Thoracic aorta (tissue), 2 donors: Measurements from ENCODE around the gene PRKCA. TPM values are rescaled to one million over a fixed set of nuclear protein-coding genes. Genes with fewer than 3 reads are reported as not detected.

ENCODE experiments used
- ATAC-seq: fragments of 150-250 bp; one replicate; pipeline ENCODE4 v1.8.0; 2017; ENCODE audit warnings: low read depth; ENCODE audit not compliant: insufficient number of reproducible peaks, low FRiP score
- DNase-seq: peaks from one replicate; pipeline ENCODE4 v3.0.0-alpha.2; 2020; ENCODE audit warnings: low spot score
- H3K27ac ChIP-seq, 2 donors: fragments of 200-600 bp; sonication (generic); 1 replicate in 1 of 2; 2 replicates in 1 of 2; pipeline ENCODE4 v1.5.1; 2016; ENCODE audit warnings: mild to moderate bottlenecking in 2 of 2, moderate library complexity in 2 of 2
- H3K27me3 ChIP-seq: fragments of 200-600 bp; sonication (generic); replicated peaks from 2 replicates; pipeline ENCODE4 v1.6.0; 2016; ENCODE audit warnings: mild to moderate bottlenecking; ENCODE audit not compliant: insufficient read depth
- H3K36me3 ChIP-seq: fragments of 200-600 bp; sonication (generic); one replicate; pipeline ENCODE4 v1.5.1; 2016
- H3K4me1 ChIP-seq, 2 donors: fragments of 200-600 bp; sonication (generic); 1 replicate in 1 of 2; 2 replicates in 1 of 2; pipeline versions ENCODE4 v1.5.1 to v1.6.0; 2016; ENCODE audit warnings: low read depth in 2 of 2, mild to moderate bottlenecking in 1 of 2; ENCODE audit not compliant: control insufficient read depth in 1 of 2
- H3K4me3 ChIP-seq: fragments of 200-600 bp; sonication (generic); 2 replicates; pipeline ENCODE4 v1.5.1; 2016; ENCODE audit warnings: mild to moderate bottlenecking
- H3K9me3 ChIP-seq: fragments of 200-600 bp; sonication (generic); 2 replicates; pipeline ENCODE4 v1.5.1; 2016
- CTCF ChIP-seq: fragments of 200-600 bp; sonication (generic); IDR thresholded peaks from one replicate; pipeline ENCODE4 v1.5.1; 2019; ENCODE audit warnings: antibody characterized with exemption
- total RNA-seq, 2 donors: library from RNA; depleted of rRNA; stranded (reverse); fragments of >200 nt; gene quantifications; one replicate each; pipeline versions ENCODE4 v1.1.0 to v1.2.3, GENCODE V29; 2016

PRKCA gene
- total RNA-seq, 2 donors from 2014 or later = 9.1 to 11.6 TPM

- no peak for ATAC-seq
- no peak overlapping the region for H3K4me3 ChIP-seq
- H3K9me3 ChIP-seq = no peaks in the 10 kb centered on the region
- H3K27me3 ChIP-seq = no peaks in the 10 kb centered on the region
- H3K27ac ChIP-seq = no peak overlapping the region
- no peaks in the 10 kb centered on the region for H3K4me1 ChIP-seq
- DNase-seq = no peak
- no peaks in the 10 kb centered on the region for H3K36me3 ChIP-seq
- no peak for TF ChIP-seq CTCF
These were observed 379.9 kb downstream of the PRKCA start for GRCh38 chr17:66682283-66682682.

DNA sequence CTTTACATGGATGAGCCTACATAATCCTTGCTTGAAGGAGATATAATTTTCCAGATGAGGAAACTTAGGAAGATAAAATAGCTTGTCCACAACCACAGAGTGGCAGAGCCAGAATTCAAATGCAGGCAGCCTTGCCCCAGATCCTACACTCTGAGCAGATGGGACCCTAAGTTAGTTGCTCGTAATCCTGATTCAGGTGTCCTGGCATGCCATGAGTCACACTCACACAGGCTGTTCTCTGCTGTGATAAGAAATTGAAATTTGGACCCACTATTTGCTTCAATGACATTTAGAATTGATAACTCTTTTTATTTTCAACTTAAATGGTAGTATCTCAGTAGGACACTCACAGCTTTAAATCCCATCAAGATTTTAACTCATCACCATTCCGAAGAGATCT is 381.8 kb downstream of the PRKCA start:
- no peaks in the 10 kb centered on the region for H3K36me3 ChIP-seq
- no peak for TF ChIP-seq CTCF
- no peak for ATAC-seq
- DNase-seq = no peak
- no peaks in the 10 kb centered on the region for H3K9me3 ChIP-seq
- H3K4me1 ChIP-seq = no peaks in the 10 kb centered on the region
- no peak overlapping the region for H3K4me3 ChIP-seq
- no peak overlapping the region for H3K27ac ChIP-seq
- no peaks in the 10 kb centered on the region for H3K27me3 ChIP-seq

GRCh38 chr17:66684731-66685130 is 382.3 kb downstream of the PRKCA start:
- no peak overlapping the region for H3K4me3 ChIP-seq
- H3K36me3 ChIP-seq = no peaks in the 10 kb centered on the region
- no peak for TF ChIP-seq CTCF
- no peaks in the 10 kb centered on the region for H3K9me3 ChIP-seq
- no peaks in the 10 kb centered on the region for H3K4me1 ChIP-seq
- H3K27ac ChIP-seq = no peak overlapping the region
- ATAC-seq (no peak), DNase-seq (no peak)
- H3K27me3 ChIP-seq = no peaks in the 10 kb centered on the region

DNA sequence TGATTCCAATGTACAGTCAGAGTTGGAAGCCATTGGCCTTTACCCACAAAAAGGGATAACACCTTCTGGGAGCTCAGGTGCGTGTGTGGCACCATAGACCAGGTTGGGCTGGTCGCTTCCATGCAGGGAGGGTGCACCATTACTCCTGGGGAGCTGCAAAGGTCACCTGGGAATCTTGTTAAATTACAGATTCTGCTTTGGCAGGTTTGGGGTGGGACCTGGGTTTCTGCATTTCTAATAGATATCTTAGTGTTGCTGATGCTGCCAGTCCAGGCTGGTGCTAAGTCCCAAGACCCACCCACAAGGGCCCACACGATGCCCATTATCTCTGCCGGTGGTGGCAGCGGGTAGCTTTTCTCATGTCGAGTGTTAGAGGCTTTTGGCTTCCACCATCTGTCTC is 384.2 kb downstream of the PRKCA start:
- DNase-seq (no peak), ATAC-seq (no peak)
- no peaks in the 10 kb centered on the region for H3K9me3 ChIP-seq
- no peaks in the 10 kb centered on the region for H3K36me3 ChIP-seq
- no peak for TF ChIP-seq CTCF
- H3K4me3 ChIP-seq = no peak overlapping the region
- H3K27ac ChIP-seq = no peak overlapping the region
- no peaks in the 10 kb centered on the region for H3K27me3 ChIP-seq
- H3K4me1 ChIP-seq = no peaks in the 10 kb centered on the region

- DNase-seq (no peak), ATAC-seq (no peak)
- H3K36me3 ChIP-seq = no peaks in the 10 kb centered on the region
- H3K27me3 ChIP-seq = no peaks in the 10 kb centered on the region
- H3K9me3 ChIP-seq = no peaks in the 10 kb centered on the region
- TF ChIP-seq CTCF = no peak
- H3K27ac ChIP-seq = no peak overlapping the region
- no peaks in the 10 kb centered on the region for H3K4me1 ChIP-seq
- H3K4me3 ChIP-seq = no peak overlapping the region
These were observed 385.3 kb downstream of the PRKCA start for GRCh38 chr17:66687570-66688284.
